BJ (cell line): ENCODE measurements around the gene CCDC167. TPM values are rescaled to one million over a fixed set of nuclear protein-coding genes. Genes with fewer than 3 reads are reported as not detected.
A peak's percentile ranks its signal among the peaks of the same experiment; 100 is the strongest.

ENCODE experiments used
- CTCF ChIA-PET: fragments of 350-600 bp; formaldehyde crosslinking; extraction: SDS; loops from one replicate; lab custom pipeline; 2021; ENCODE audit warnings: antibody characterized with exemption, inconsistent platforms; lab: Yijun Ruan, JAX
- POLR2A ChIA-PET: fragments of 300-600 bp; sonication (Branson Sonifier 250); formaldehyde crosslinking; extraction: SDS; loops from one replicate; lab custom pipeline; 2021; ENCODE audit warnings: antibody characterized with exemption; lab: Charles Lee
- DNase-seq: peaks from one replicate; pipeline ENCODE4 v3.0.0-alpha.2; 2011; ENCODE audit warnings: low read depth
- H3K27me3 ChIP-seq: 2 replicates; pipeline ENCODE4 v1.6.0; 2011; ENCODE audit warnings: low read length; ENCODE audit not compliant: control insufficient read depth, insufficient read depth
- H3K36me3 ChIP-seq: 2 replicates; pipeline ENCODE4 v1.5.1; 2011; ENCODE audit warnings: low read length; ENCODE audit not compliant: control insufficient read depth, insufficient read depth
- H3K4me3 ChIP-seq: 2 replicates; pipeline ENCODE4 v1.5.1; 2011; ENCODE audit warnings: low read depth, mild to moderate bottlenecking, control low read depth, low read length
- CTCF ChIP-seq: IDR thresholded peaks from 2 replicates; pipeline ENCODE4 v1.5.1; 2011; ENCODE audit warnings: low read depth, mild to moderate bottlenecking, control low read depth, inconsistent platforms, low read length, moderate library complexity; ENCODE audit not compliant: insufficient read depth
- polyA plus RNA-seq: library from polyadenylated mRNA; depleted of rRNA; stranded (reverse); fragments of >200 nt; gene quantifications from 2 replicates; pipeline ENCODE4 v1.2.3, GENCODE V29; 2011

CCDC167 gene
- polyA plus RNA-seq, 1 experiment, result 31.8 TPM

GRCh38 chr6:37485291-37485702 lies 14.4 kb downstream of the CCDC167 start:
- H3K36me3 ChIP-seq, result peaks cover 7% of the 10 kb centered on the region
- CTCF ChIA-PET, result interaction anchor here (0.6 to 1.7 kb wide), 6 partner anchors 10 to 219 kb away, joined by 3 to 13 read pairs (median 4); no protein-coding TSS in a partner anchor
- no peak overlapping the region for H3K4me3 ChIP-seq
- POLR2A ChIA-PET, result no interaction called here
- no peak for TF ChIP-seq CTCF
- H3K27me3 ChIP-seq, result no peaks in the 10 kb centered on the region
- no peak for DNase-seq

GRCh38 chr6:37484786-37485170 lies 14.9 kb downstream of the CCDC167 start:
- Histone ChIP-seq H3K36me3 (peaks cover 8% of the 10 kb centered on the region), H3K27me3 (no peaks in the 10 kb centered on the region), H3K4me3 (no peak overlapping the region)
- POLR2A ChIA-PET, result no interaction called here
- TF ChIP-seq CTCF, result no peak
- no peak for DNase-seq
- CTCF ChIA-PET, result interaction anchor here (1.1 to 1.7 kb wide), 5 partner anchors 10 to 207 kb away, joined by 3 to 13 read pairs (median 4); no protein-coding TSS in a partner anchor

DNA sequence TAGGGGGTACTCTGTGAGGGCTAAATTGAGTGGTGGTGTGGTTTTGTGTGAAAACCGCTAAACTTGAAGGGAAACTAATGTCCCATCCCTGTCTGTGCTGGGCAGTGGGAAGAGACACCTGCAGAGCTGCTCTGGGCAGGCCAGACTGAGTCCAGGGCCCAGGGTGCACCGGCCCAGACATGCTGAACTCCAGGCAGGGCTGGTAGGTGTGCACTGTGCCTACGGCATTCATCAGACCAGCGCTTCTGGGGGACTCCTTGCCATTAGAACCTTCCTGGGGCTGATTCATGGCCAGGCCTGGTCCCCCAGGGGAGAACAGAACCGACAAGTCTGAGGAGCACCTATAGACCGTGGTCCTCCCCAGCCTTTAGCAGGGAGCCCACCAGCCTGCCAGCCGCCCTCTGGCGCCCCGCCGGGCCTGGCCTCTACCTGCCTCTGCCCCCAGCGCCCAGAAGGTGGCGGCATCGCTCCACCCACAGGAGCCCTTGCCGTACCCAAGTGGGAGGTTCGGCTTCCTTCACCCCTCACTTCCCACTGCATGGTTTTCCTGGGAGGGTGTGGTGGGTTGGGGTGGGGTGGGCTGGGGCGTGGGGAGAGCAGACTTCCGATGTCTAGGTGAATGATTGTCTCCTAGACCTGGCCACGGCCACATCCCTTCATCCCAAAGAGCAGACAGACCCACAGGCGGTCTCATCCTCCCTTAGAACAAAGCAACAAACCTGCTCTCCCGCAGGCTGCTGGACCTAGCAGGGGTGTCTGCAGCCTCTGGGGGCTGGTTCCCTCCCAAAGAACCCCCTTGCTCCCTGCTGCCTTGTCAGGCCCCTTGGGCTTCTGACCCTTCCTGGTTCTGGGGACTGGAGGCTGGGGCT lies 15.5 kb downstream of the CCDC167 start:
- TF ChIP-seq CTCF, result peak; percentile 84
- DNase-seq, result no peak
- peaks cover 14% of the 10 kb centered on the region for H3K36me3 ChIP-seq
- no peak overlapping the region for H3K4me3 ChIP-seq
- POLR2A ChIA-PET, result no interaction called here
- H3K27me3 ChIP-seq, result no peaks in the 10 kb centered on the region
- CTCF ChIA-PET, result interaction anchor here (0.7 to 1.7 kb wide), 7 partner anchors 11 to 208 kb away, joined by 3 to 13 read pairs (median 4); no protein-coding TSS in a partner anchor

DNA sequence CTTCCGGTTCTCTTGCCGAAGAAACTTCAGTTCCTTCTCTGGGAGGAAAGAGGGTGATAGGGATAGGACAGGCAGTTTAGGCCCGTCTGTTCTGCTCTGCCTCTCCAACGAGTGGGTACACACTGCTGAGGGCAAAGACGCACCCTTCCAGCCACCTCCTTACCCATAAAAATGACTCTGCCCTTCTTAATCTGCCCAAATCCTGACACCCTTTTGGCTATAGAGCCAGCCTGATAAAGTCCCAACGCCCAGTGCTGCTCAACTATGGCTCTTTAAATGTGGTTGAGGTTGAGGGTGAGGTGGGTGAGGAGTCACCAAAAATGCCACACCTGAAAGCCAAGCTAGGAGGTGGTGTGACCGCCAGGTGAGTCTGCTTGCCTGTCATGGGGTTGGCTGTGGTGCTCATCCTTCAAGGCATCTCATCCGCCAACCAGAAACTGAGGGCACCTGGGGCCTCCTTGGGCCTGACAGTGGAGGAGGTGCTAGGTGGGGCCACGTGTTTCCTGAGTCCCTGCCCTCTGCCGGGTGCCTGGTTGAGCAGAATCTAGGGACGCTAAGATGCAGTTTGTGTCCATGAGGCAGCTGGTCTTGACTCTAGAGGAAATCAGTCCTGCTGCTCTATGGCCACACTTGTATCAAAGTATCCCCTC lies 16.3 kb downstream of the CCDC167 start:
- no peak for DNase-seq
- POLR2A ChIA-PET, result no interaction called here
- Histone ChIP-seq H3K36me3 (peaks cover 20% of the 10 kb centered on the region), H3K4me3 (no peak overlapping the region), H3K27me3 (no peaks in the 10 kb centered on the region)
- TF ChIP-seq CTCF, result no peak
- CTCF ChIA-PET, result interaction anchor here (0.7 to 1.0 kb wide), 3 partner anchors 79 to 209 kb away, joined by 3 to 6 read pairs (median 3); no protein-coding TSS in a partner anchor
